Motor neuron (in vitro differentiated cells): Measurements from ENCODE around the gene CEP85. TPM values are rescaled to one million over a fixed set of nuclear protein-coding genes. Genes with fewer than 3 reads are reported as not detected.

Experiments used
- ATAC-seq, 8 experiments: fragments of 200-7000 bp; cut with Tn5 transposase; replicated peaks in 6 of 8; 2 replicates each; pipeline ENCODE4 v1.8.0; 2021; ENCODE audit warnings: mild to moderate bottlenecking in 8 of 8, moderate library complexity in 8 of 8
- H3K27ac ChIP-seq, 2 donors: fragments of 250-450 bp; sonication (Bioruptor Pico); 2 replicates each; pipeline ENCODE4 v1.9.0; 2021; ENCODE audit warnings: antibody characterized with exemption in 2 of 2, mild to moderate bottlenecking in 2 of 2, moderate library complexity in 1 of 2
- H3K4me1 ChIP-seq, 2 donors: fragments of 250-450 bp; sonication (Bioruptor Pico); replicated peaks in 1 of 2; 2 replicates each; pipeline ENCODE4 v1.6.1; 2021; ENCODE audit warnings: antibody characterized with exemption in 2 of 2, mild to moderate bottlenecking in 2 of 2, moderate library complexity in 1 of 2
- H3K4me3 ChIP-seq, 5 donors: fragments of 250-450 bp; sonication (Bioruptor Pico); 2 replicates each; pipeline ENCODE4 v1.9.0; 2021; ENCODE audit warnings: antibody characterized with exemption in 5 of 5, mild to moderate bottlenecking in 5 of 5, moderate library complexity in 4 of 5
- WGBS, 10 experiments: fragments of 450-650 bp; shearing (Covaris generic); methylation state at CpG; one replicate each; pipeline ENCODE4 v1.0.0; 2022; 5-methylcytosine and 5-hydroxymethylcytosine counted together
- in situ Hi-C, 9 experiments: fragments of 400-800 bp; cut with MboI; loops; one replicate each; pipeline ENCODE4 v1.15.0; 2021; ENCODE audit warnings: low sequenced_read_pairs in 9 of 9, low pct_unique_long_range_greater_than_20kb in 2 of 9; ENCODE audit not compliant: unreplicated experiment in 9 of 9
- total RNA-seq, 8 experiments: library from RNA; unstranded; fragments of 300-600 nt; gene quantifications; 2 replicates each; pipeline versions ENCODE4 v1.2.3 to v1.2.4, GENCODE V29; 2022

Gene CEP85
- total RNA-seq, 8 experiments from 2014 or later: 8.6 to 39.1 (median 19.6) TPM

DNA sequence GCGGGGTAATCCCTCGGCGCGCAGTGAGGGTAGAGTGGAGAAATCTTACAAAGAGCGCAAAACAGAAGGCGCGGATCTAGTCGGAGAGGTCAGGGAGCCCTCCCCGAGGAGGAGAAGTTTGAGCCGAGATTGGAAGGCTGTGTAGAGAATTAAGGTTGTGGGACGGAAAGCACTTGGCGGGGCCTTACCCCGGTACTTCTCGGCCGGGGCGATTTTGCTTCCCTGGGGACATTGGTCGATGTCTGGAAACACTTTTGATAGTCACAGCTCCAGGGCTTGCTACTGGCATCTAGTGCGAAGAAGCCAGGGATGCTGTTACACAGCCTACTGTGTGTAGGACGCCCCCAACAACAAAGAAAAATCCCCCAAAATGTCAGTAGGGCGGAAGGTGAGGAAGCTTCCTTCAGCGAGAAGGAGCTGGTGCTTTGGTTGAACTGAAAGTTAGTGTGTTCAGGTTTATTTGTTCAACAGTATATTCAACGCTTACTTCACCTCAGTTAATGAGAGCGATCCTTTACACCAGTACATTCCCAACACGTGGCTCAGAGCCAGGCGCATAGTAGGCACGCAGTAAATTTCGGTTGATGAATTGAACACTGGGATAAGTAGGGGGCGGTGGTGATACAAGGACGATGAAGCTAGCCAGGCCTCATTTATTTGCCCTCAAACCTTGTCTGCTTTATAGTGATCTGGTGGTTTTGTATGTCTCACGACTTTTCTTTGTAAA is 807 bp downstream of the CEP85 start:
- peak overlapping the region; percentile 84 for H3K27ac ChIP-seq
- WGBS, 10 experiments: 0 to 6% (median 3%) methylated on average over 1 to 24 of the region's 30 CpGs; no CpG with 5 or more reads in 1 of the 10 experiments
- peak overlapping the region; percentile 54 to 94 (median 76) for H3K4me3 ChIP-seq
- in situ Hi-C loops: no loop called here
- no peak for ATAC-seq
- peaks cover 0 to 12% of the 10 kb centered on the region in 2 donors for H3K4me1 ChIP-seq

DNA sequence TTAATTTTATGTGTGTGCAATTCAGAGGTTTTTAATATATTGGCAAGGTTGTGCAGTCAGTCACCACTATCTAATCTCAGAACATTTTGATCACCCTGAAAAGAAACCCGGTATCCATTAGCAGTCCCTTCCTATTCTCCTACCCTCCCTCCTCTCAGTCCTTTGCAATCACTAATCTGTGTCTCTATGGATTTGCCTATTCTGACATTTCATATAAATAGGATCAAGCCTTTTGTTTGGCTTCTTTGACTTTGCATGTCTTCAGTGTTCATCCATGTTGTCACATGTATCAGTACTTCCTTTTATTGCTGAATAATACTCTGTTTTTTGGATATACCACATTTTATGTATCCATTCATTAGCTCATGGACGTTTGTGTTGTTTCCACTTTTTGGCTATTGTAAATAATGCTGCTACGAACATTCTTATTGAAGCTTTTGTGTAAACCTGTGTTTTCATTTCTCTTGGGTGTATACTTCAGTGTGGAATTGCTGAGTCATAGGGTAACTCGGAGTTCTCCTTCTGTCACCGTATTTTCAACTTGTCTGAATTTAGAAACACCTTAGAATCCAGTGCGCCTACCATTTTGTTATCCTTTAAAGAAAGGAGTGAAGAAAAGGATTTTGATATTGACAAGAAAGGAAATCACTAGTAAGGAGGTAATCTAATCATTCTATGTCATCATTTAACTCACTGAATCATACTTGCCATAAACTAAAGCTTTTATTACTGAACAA is 3.4 kb downstream of the CEP85 start:
- 71 to 94% (median 87%) methylated on average over 1 to 6 of the region's 6 CpGs for WGBS, 10 experiments

DNA sequence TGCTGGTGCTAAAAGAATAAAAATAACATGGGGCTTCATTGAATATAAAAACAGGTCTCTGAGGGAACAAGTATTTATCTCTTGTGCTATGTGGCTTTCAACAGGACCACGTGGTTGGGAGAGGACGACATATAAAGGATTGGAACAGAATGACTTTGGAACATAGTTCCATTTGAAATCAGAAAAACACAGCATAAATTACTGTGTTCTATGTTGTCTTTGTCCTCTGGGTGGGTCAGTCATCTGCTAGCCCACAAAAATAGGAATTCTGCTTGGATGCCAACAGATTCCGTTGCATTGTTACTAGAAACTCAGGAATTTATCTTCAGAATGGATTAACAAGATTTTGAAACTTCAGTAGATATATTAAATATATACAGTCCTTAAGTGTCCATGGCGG is 5.9 kb downstream of the CEP85 start:
- Histone ChIP-seq H3K27ac (no peak overlapping the region), H3K4me3 (no peak overlapping the region), H3K4me1 (peaks cover 0 to 12% of the 10 kb centered on the region in 2 donors)
- peak in 4 of 8 experiments; percentile 23 to 85 (median 50) for ATAC-seq
- in situ Hi-C loops: no loop called here
- WGBS, 10 experiments: 53 to 100% (median 85%) methylated on average over 1 to 4 of the region's 4 CpGs

More for the DNA sequence above, 3.4 kb downstream of the CEP85 start:
- peaks cover 0 to 12% of the 10 kb centered on the region in 2 donors for H3K4me1 ChIP-seq
- no peak for ATAC-seq
- in situ Hi-C loops: no loop called here
- H3K27ac ChIP-seq: no peak overlapping the region
- no peak overlapping the region for H3K4me3 ChIP-seq

DNA sequence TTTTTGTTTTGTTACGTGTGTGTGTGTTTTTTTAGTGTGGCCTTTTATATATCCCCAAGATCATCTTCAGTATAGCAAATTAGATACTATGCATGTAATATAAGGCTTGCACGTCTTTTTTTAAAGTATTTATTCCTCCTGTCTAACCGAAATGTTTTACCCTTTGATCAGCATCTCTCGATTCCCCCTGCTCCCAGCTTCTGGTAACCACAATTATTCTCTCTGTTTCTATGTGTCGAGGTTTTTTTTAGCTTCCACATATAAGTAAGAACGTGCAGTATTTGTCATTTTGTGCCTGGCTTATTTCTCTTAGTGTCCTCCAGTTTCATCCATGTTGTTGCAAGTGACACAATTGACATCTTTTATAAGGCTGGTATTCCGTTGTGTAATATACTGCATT is 18.7 kb downstream of the CEP85 start:
- Histone ChIP-seq H3K4me1 (no peaks in the 10 kb centered on the region), H3K4me3 (no peak overlapping the region), H3K27ac (no peak overlapping the region)
- WGBS, 10 experiments: 67 to 95% (median 83%) methylated on average over 4 to 7 of the region's 7 CpGs; no CpG with 5 or more reads in 1 of the 10 experiments
- in situ Hi-C loops: no loop called here
- ATAC-seq: no peak

DNA sequence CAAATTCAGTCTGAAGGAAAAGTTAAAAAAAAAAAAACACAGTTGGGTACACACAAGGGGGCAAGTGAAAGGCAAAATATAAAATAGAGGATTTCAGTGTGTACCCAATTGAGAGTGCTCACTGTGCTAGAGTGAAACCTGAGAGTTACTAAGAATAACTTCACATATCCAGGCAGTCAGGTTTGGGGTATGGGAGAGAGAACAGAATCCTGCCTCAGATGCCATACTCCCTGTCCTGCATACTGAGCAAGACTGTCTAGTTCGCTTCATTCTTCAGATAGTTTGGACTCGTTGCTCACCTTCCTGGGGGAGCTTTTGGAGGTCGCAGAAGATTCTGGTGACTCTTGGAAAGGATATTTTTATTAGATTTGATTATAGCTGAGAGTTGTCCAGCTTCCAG is 20.4 kb downstream of the CEP85 start:
- H3K4me1 ChIP-seq: no peaks in the 10 kb centered on the region
- H3K4me3 ChIP-seq: no peak overlapping the region
- WGBS, 10 experiments: 88 to 100% (median 96%) methylated on average over 1 to 3 of the region's 3 CpGs; no CpG with 5 or more reads in 3 of the 10 experiments
- in situ Hi-C loops: no loop called here
- ATAC-seq: no peak
- H3K27ac ChIP-seq: no peak overlapping the region

DNA sequence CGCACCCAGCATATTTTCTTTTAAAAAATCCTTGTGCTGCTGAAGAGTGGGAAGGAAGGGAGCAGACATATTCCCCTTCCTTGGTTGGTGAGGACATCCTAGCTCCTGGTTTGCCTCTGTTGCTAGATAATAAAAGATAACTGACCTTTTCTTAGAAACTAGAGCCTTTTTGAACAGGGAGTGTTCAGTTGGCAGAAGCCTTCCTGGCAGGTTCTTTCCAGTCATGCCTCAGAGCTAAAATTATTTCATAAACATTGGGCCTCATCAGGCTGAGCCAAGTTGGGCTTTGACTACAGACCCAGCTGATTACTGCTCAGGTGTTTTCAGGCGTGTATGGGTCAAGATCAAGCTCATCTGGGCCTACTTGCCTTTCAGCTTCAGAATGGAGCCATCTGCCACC is 23.2 kb downstream of the CEP85 start:
- Histone ChIP-seq H3K4me3 (no peak overlapping the region), H3K4me1 (no peaks in the 10 kb centered on the region), H3K27ac (no peak overlapping the region)
- in situ Hi-C loops: no loop called here
- ATAC-seq: no peak
- 100% methylated on average over 1 to 2 of the region's 2 CpGs; no CpG with 5 or more reads in 6 of the 10 experiments for WGBS, 10 experiments

DNA sequence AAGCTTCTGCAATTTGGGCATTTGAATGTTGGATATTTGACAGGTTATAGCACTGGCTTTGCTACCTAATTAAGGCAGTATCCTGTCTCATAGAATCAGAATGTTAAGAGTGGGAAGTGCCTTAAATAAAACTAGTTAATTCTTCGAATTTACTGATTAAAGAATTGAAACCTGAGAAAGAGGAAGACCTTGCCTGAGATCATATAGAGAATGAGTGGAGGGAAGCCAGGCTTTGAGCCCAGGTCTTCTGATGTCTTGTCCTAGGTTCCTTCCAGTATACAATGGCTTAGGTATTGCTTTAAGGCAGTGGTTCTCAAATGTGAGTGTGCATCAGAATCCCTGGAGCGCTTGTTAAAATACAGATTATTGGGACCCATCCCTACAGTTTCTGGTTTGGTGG is 25.0 kb downstream of the CEP85 start:
- no peak overlapping the region for H3K4me3 ChIP-seq
- no peak overlapping the region for H3K27ac ChIP-seq
- H3K4me1 ChIP-seq: no peaks in the 10 kb centered on the region
- 71 to 100% (median 93%) methylated on average over 1 to 2 of the region's 2 CpGs; no CpG with 5 or more reads in 2 of the 10 experiments for WGBS, 10 experiments
- in situ Hi-C loops: no loop called here
- ATAC-seq: no peak

DNA sequence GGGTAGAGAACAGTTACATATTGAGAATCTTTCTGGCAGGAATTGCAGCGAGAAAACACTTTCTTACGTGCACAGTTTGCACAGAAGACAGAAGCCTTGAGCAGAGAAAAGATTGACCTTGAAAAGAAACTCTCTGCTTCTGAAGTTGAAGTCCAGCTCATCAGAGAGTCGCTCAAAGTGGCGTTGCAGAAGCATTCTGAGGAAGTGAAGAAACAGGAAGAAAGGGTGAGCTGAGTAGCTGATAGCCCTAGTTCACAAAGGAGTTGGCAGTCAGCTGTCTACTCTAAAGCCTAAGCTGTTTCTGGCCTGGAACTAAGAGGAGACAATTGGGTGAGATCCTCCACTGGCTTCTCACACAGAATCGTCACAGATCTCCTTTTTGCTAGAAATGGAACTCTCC is 25.6 kb downstream of the CEP85 start:
- H3K4me1 ChIP-seq: no peaks in the 10 kb centered on the region
- in situ Hi-C loops: no loop called here
- whole genome bisulfite sequencing, 10 experiments: 67 to 100% (median 97%) methylated on average over 2 to 5 of the region's 5 CpGs
- no peak overlapping the region for H3K4me3 ChIP-seq
- ATAC-seq: no peak
- H3K27ac ChIP-seq: no peak overlapping the region

DNA sequence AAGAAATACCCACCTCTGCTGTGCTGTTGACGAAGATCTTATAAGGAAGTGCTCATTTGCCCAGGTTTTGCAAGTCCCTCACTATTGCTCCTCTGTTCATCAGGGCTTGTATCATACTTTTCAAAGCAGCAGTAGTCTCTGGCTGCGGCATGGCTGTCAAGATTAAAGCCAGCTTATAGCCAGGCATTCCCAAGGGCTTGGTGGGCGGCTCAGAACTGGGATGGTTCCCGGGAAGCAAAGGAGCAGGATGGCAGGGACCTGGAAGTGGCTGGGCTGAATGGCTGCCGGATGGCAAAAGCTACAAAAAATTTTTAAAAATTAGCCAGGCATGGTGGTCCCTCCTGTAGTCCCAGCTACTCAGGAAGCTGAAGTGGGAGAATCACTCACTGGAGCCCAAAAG is 29.2 kb downstream of the CEP85 start:
- WGBS, 10 experiments: 63 to 100% (median 96%) methylated on average over 1 to 5 of the region's 5 CpGs; no CpG with 5 or more reads in 2 of the 10 experiments
- Histone ChIP-seq H3K27ac (no peak overlapping the region), H3K4me3 (no peak overlapping the region), H3K4me1 (no peaks in the 10 kb centered on the region)
- in situ Hi-C loops: no loop called here
- ATAC-seq: no peak

DNA sequence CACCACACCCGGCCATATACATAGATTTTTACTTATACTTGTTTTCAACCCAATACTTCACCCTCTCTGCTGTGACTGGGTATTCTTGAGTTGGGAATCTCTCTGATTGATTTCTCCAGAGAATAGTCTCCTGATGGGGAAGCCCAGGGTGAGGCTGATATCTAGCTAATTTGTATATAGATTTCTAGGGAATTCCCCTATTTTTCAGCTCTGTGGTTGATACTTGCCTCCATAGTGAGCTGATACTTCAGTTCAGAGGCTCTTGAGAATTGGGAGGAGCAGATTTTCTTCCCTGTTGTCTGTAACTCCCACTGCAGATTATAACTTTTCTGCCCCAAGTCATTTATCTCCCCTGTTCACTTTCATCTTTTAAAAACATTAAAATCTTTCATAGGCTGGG is 31.4 kb downstream of the CEP85 start:
- Histone ChIP-seq H3K27ac (no peak overlapping the region), H3K4me3 (no peak overlapping the region), H3K4me1 (no peaks in the 10 kb centered on the region)
- in situ Hi-C loops: no loop called here
- WGBS, 10 experiments: 88 to 100% (median 100%) methylated on average over 1 of the region's 1 CpG; no CpG with 5 or more reads in 3 of the 10 experiments
- ATAC-seq: no peak

DNA sequence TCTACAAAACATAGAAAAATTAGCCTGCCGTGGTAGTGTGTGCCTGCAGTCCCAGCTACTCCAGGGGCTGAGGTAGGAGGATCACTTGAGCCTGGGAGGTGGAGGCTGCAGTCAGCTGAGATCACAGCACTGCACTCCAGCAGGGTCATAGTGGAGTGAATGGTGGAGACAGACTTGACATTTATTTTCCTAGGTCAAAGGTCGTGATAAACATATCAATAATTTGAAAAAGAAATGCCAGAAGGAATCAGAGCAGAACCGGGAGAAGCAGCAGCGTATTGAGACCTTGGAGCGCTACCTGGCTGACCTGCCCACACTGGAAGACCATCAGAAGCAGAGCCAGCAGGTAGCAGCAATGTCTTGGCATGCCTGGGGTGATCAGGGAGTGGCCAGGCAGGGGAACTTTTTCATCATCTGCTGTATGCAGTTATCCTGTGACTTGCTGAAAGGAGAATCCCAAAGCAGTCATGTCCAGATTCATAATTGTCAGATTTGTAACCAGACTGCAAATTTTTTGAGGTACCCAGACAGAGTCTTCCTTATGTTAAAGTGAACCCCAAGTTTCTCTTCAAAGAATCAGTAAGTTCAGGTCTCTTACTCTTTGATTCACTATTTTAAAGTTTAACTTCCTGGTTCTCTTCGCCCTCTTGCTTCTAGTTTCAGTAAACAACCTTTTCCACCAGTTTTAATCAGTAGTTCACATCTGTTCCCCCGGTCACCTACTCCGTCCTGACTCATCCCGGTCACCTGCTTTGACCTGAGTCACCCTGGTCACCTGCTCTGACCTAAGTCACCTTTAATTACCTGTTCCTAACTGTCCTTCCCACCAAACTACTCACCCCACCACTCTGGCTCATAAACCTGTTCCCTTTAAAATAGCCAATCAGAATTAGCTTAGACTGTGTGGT is 34.5 kb downstream of the CEP85 start:
- Histone ChIP-seq H3K4me1 (no peaks in the 10 kb centered on the region), H3K4me3 (no peak overlapping the region), H3K27ac (no peak overlapping the region)
- ATAC-seq: no peak
- in situ Hi-C loops: no loop called here
- WGBS, 10 experiments: 77 to 100% (median 95%) methylated on average over 1 to 9 of the region's 9 CpGs

DNA sequence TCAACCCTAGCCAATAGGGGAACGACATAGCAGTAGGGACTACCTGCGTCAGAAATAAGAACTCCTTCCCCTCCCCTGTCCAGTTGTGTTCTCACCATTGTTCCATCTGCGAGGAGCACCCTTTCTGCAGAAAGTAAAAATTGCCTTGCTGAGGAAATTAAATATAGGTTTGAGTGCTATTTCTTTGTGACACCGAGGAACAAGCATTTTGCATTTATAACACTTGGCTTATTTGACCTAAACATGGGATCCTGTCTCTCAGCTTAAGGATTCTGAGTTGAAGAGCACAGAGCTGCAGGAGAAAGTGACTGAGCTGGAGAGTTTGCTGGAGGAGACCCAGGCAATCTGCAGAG is 35.2 kb downstream of the CEP85 start:
- Histone ChIP-seq H3K4me3 (no peak overlapping the region), H3K27ac (no peak overlapping the region), H3K4me1 (no peaks in the 10 kb centered on the region)
- in situ Hi-C loops: no loop called here
- 91 to 100% (median 100%) methylated on average over 1 to 4 of the region's 4 CpGs; no CpG with 5 or more reads in 1 of the 10 experiments for WGBS, 10 experiments
- no peak for ATAC-seq
